ENCODE data around the gene CYB5B. TPM values are rescaled to one million over a fixed set of nuclear protein-coding genes. Genes with fewer than 3 reads are reported as not detected.

Gene CYB5B, protein sequence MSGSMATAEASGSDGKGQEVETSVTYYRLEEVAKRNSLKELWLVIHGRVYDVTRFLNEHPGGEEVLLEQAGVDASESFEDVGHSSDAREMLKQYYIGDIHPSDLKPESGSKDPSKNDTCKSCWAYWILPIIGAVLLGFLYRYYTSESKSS
- 27.9 and 36.6 TPM in 2 replicates for total RNA-seq
- 122 and 149 TPM in 2 replicates for polyA plus RNA-seq

GRCh38 chr16:69424053-69424934, at the start of gene CYB5B:
CYB5B (plus strand) TSS chr16:69424619; CDS start chr16:69424684, 65 bp downstream.
- no peak for TF ChIP-seq CTCF (IDR thresholded peaks at IDR 0.05; ENCODE audit: low read depth, low read length)
- H3K9me3 ChIP-seq (ENCODE audit: low read depth), result no peaks in the 10 kb centered on the region
- H3K4me3 ChIP-seq, result peak within 1 kb of the TSS; percentile 85
- H3K27ac ChIP-seq, result peak within 1 kb of the TSS; percentile 83
- H3K4me1 ChIP-seq (ENCODE audit: low read depth), result peaks cover 7% of the 10 kb centered on the region
- DNase-seq (ENCODE audit: low read depth in 1 of 2, low spot score in 1 of 2), result peak; percentile 98 to 99
- H3K36me3 ChIP-seq, result peaks cover 4% of the 10 kb centered on the region
- H3K27me3 ChIP-seq, result no peaks in the 10 kb centered on the region

GRCh38 chr16:69376393-69377059, 47.9 kb upstream of the CYB5B start:
- Histone ChIP-seq H3K4me1 (ENCODE audit: low read depth) (no peaks in the 10 kb centered on the region), H3K4me3 (no peak overlapping the region), H3K27ac (no peak overlapping the region), H3K36me3 (peaks cover 51% of the 10 kb centered on the region), H3K9me3 (ENCODE audit: low read depth) (no peaks in the 10 kb centered on the region), H3K27me3 (no peaks in the 10 kb centered on the region)
- DNase-seq (ENCODE audit: low read depth in 1 of 2, low spot score in 1 of 2), result no peak
- no peak for TF ChIP-seq CTCF (IDR thresholded peaks at IDR 0.05; ENCODE audit: low read depth, low read length)

GRCh38 chr16:69378036-69378435, 46.4 kb upstream of the CYB5B start:
- Histone ChIP-seq H3K27me3 (no peaks in the 10 kb centered on the region), H3K36me3 (peaks cover 58% of the 10 kb centered on the region), H3K4me1 (ENCODE audit: low read depth) (peaks cover 6% of the 10 kb centered on the region), H3K4me3 (no peak overlapping the region), H3K9me3 (ENCODE audit: low read depth) (no peaks in the 10 kb centered on the region), H3K27ac (no peak overlapping the region)
- TF ChIP-seq CTCF (IDR thresholded peaks at IDR 0.05; ENCODE audit: low read depth, low read length), result no peak
- DNase-seq (ENCODE audit: low read depth in 1 of 2, low spot score in 1 of 2), result no peak

DNA sequence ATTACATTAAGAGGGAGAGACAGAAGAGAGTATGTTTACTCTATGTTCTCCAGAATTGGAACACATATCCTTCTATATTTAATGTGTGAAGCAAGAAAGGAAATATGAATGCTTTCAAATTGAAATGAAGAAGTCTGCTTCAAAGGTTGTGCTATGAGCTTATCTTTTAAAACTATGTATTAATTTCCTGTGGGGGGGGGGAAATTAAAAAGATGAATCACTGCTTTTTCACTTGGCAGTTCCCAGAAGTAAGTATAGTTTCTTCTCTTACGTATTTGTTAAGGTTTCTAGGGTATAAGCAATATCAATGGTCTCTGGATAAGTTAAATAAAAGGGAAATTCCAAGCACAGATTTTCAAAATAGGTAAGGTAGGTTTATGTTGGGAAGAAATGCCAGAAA, 45.7 kb upstream of the CYB5B start:
- Histone ChIP-seq H3K36me3 (peaks cover 59% of the 10 kb centered on the region), H3K4me3 (no peak overlapping the region), H3K9me3 (ENCODE audit: low read depth) (no peaks in the 10 kb centered on the region), H3K27me3 (no peaks in the 10 kb centered on the region), H3K4me1 (ENCODE audit: low read depth) (peaks cover 12% of the 10 kb centered on the region), H3K27ac (no peak overlapping the region)
- DNase-seq (ENCODE audit: low read depth in 1 of 2, low spot score in 1 of 2), result peak in 1 of 2 donors; percentile 66
- no peak for TF ChIP-seq CTCF (IDR thresholded peaks at IDR 0.05; ENCODE audit: low read depth, low read length)

DNA sequence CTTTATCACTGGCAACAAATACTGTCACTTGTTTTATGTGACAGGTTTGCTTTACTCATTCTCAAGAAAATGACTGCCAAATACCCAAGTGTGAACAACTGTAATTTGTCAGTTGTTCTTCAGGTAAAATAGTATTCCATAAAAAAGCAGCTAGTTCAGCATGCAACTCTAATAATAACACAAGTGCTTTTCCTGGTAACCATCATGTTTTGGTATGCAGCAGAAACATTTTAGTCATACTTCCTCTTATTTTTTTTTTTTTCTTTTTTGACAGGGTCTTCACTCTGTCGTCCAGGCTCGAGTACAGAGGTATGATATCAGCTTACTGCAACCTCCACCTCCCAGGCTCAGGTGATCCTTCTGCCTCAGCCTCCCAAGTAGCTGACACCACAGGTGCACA, 43.2 kb upstream of the CYB5B start:
- Histone ChIP-seq H3K9me3 (ENCODE audit: low read depth) (no peaks in the 10 kb centered on the region), H3K27ac (no peak overlapping the region), H3K4me1 (ENCODE audit: low read depth) (peaks cover 21% of the 10 kb centered on the region), H3K36me3 (peaks cover 45% of the 10 kb centered on the region), H3K27me3 (no peaks in the 10 kb centered on the region), H3K4me3 (no peak overlapping the region)
- DNase-seq (ENCODE audit: low read depth in 1 of 2, low spot score in 1 of 2), result no peak
- no peak for TF ChIP-seq CTCF (IDR thresholded peaks at IDR 0.05; ENCODE audit: low read depth, low read length)

All from cardiac muscle cell (in vitro differentiated cells and primary cell).